ENCODE data around the gene SDK1. TPM values are rescaled to one million over a fixed set of nuclear protein-coding genes. Genes with fewer than 3 reads are reported as not detected.

SDK1 gene
- total and polyA plus RNA-seq, 2 of the 8 experiments (the other 6 are each of a cell fraction or from before 2014, with no cell fraction given): 3.3 to 7.2 TPM

- Histone ChIP-seq H4K20me1 (replicated peaks in 1 of 2; ENCODE audit: control insufficient read depth in 1 of 2, insufficient read depth in 2 of 2, low read length in 2 of 2) (no peaks in the 10 kb centered on the region), H3K79me1 (ENCODE audit: low read depth, low read length) (no peaks in the 10 kb centered on the region), H3K4me2 (ENCODE audit: insufficient read depth in 1 of 2, low read depth in 2 of 2, low read length in 2 of 2) (peak overlapping the region; percentile 6 to 43; a peak in 1 of 4 replicates), H3K4me3 (ENCODE audit: extremely low read depth in 1 of 4, insufficient read depth in 2 of 4, low read depth in 3 of 4, low read length in 4 of 4) (no peak overlapping the region), H3K36me3 (ENCODE audit: control insufficient read depth in 2 of 4, insufficient read depth in 4 of 4, low read length in 3 of 4) (no peaks in the 10 kb centered on the region), H3K9ac (replicated peaks in 1 of 4; ENCODE audit: extremely low read depth in 1 of 4, low read depth in 3 of 4, low read length in 3 of 4) (no peak overlapping the region), H2BK12ac (ENCODE audit: low read depth, low read length) (peak overlapping the region; percentile 78; the same call in 1 of the 2 replicates), H3K56ac (replicated peaks; ENCODE audit: insufficient read length, low read depth, low read length) (no peak overlapping the region), H4K8ac (ENCODE audit: extremely low read depth, insufficient read depth, low read length) (no peak overlapping the region), H2BK5ac (ENCODE audit: low read depth, low read length) (peak overlapping the region; percentile 36; the same call in 1 of the 2 replicates), H3K4me1 (replicated peaks in 1 of 4; ENCODE audit: control insufficient read depth in 3 of 4, insufficient read depth in 4 of 4, low read length in 3 of 4) (peaks cover 3 to 11% (median 8%) of the 10 kb centered on the region in 4 experiments; a peak in 6 of 7 replicates), H4K5ac (ENCODE audit: insufficient read length, low read depth, low read length) (no peak overlapping the region), H3K18ac (ENCODE audit: extremely low read depth, low read length) (peak overlapping the region; percentile 63), H3K27ac (ENCODE audit: low read depth, low read length) (no peak overlapping the region), H3K23ac (ENCODE audit: insufficient read length) (no peak overlapping the region), H3K9me3 (ENCODE audit: insufficient read depth in 2 of 2, low read depth in 1 of 2, low read length in 1 of 2) (0 out of 4 replicates have a peak, but pooled peaks cover 0 to 4% of the 10 kb centered on the region in 2 experiments), H2BK15ac (ENCODE audit: low read length) (peak overlapping the region; percentile 65; the same call in 1 of the 2 replicates), H3K14ac (ENCODE audit: insufficient read length) (no peak overlapping the region), H2BK20ac (ENCODE audit: low read length) (0 out of 2 replicates have a peak overlapping the region, but pooled peaks have one; percentile 40), H4K91ac (replicated peaks; ENCODE audit: insufficient read length, low read length) (no peak overlapping the region), H3K79me2 (ENCODE audit: control insufficient read depth in 1 of 2, insufficient read depth in 2 of 2, low read length in 2 of 2) (no peaks in the 10 kb centered on the region), H3K27me3 (replicated peaks in 1 of 4; ENCODE audit: control insufficient read depth in 3 of 4, extremely low read depth in 1 of 4, insufficient read depth in 3 of 4, low read length in 3 of 4) (no peaks in the 10 kb centered on the region), H3K4ac (replicated peaks; ENCODE audit: insufficient read length, low read depth, low read length) (peak overlapping the region; percentile 23), H3K23me2 (ENCODE audit: low read depth, low read length) (no peaks in the 10 kb centered on the region), H2BK120ac (replicated peaks; ENCODE audit: low read depth, low read length) (no peak overlapping the region), H2AK5ac (ENCODE audit: low read depth, low read length) (no peak overlapping the region), H2AFZ (ENCODE audit: low read length) (peak overlapping the region; percentile 23; the same call in 1 of the 2 replicates)
- POLR2A ChIA-PET (ENCODE audit: partially characterized antibody): no interaction called here
- peak; percentile 7 for FAIRE-seq
- no peak for DNase-seq (ENCODE audit: low read depth in 1 of 2, low spot score in 2 of 2)
- 68% methylated on average over 12 of the region's 12 CpGs; no CpG with 5 or more reads in 1 of the 2 experiments for WGBS, 2 experiments (ENCODE audit: extremely low coverage in 1 of 2, insufficient coverage in 1 of 2, insufficient read length in 1 of 2, insufficient replicate concordance in 2 of 2, low coverage in 1 of 2, low lambda C conversion rate in 2 of 2, missing lambda C conversion rate in 1 of 2)
- TF ChIP-seq SUZ12 (IDR thresholded peaks at IDR 0.05; ENCODE audit: low read length) (no peak), EGR1 (IDR thresholded peaks at IDR 0.05; ENCODE audit: borderline replicate concordance, low read depth, low read length) (no peak), TBP (IDR thresholded peaks at IDR 0.05; ENCODE audit: low read depth, low read length) (no peak), ASH2L (IDR thresholded peaks at IDR 0.05; ENCODE audit: low read length) (peak; percentile 48)
- CTCF ChIA-PET (ENCODE audit: partially characterized antibody): interaction anchor here (0.6 to 10.7 kb wide), 12 partner anchors 10 to 450 kb away, joined by 3 to 63 read pairs (median 3); no protein-coding TSS in a partner anchor
Measured at GRCh38 chr7:3683546-3684539, 382.8 kb downstream of the SDK1 start.
